Measurements from ENCODE around the gene HOXB6.

Gene HOXB6

GRCh38 chr17:48604770-48605329 lies at the start of gene HOXB6:
Gene HOXB6 (minus strand): TSS chr17:48604986. CDS start chr17:48598150, 6,836 bp downstream.
- DNase-seq, result no peak

GRCh38 chr17:48649741-48650140 lies 45.0 kb upstream of the HOXB6 start:
- DNase-seq, result no peak

GRCh38 chr17:48647963-48648245 lies 43.1 kb upstream of the HOXB6 start:
- DNase-seq, result no peak

- DNase-seq, result peak; percentile 33
Measured at GRCh38 chr17:48647103-48647962, 42.5 kb upstream of the HOXB6 start.

GRCh38 chr17:48646183-48647102 lies 41.7 kb upstream of the HOXB6 start:
- DNase-seq, result peak; percentile 20

- DNase-seq, result no peak
Measured at GRCh38 chr17:48645639-48646182, 40.9 kb upstream of the HOXB6 start.

GRCh38 chr17:48644910-48645557 lies 40.2 kb upstream of the HOXB6 start:
- DNase-seq, result no peak

- no peak for DNase-seq
Measured at GRCh38 chr17:48644159-48644558, 39.4 kb upstream of the HOXB6 start.

- DNase-seq, result no peak
Measured at GRCh38 chr17:48643697-48644012, 38.9 kb upstream of the HOXB6 start.

- DNase-seq, result no peak
Measured at GRCh38 chr17:48642843-48643696, 38.3 kb upstream of the HOXB6 start.

GRCh38 chr17:48642059-48642842 lies 37.5 kb upstream of the HOXB6 start:
- DNase-seq, result no peak

GRCh38 chr17:48641541-48642058 lies 36.8 kb upstream of the HOXB6 start:
- no peak for DNase-seq

GRCh38 chr17:48640858-48641180 lies 36.0 kb upstream of the HOXB6 start:
- DNase-seq, result no peak

GRCh38 chr17:48639982-48640857 lies 35.4 kb upstream of the HOXB6 start:
- no peak for DNase-seq

- no peak for DNase-seq
Measured at GRCh38 chr17:48639136-48639535, 34.4 kb upstream of the HOXB6 start.

- no peak for DNase-seq
Measured at GRCh38 chr17:48637323-48638260, 32.8 kb upstream of the HOXB6 start.

GRCh38 chr17:48636177-48637018 lies 31.6 kb upstream of the HOXB6 start:
- peak; percentile 56 for DNase-seq
